WI38 (cell line): ENCODE data around the gene LAPTM5.

Source experiments
- H3K4me3 ChIP-seq: 2 replicates; pipeline ENCODE4 v1.5.1; 2011; ENCODE audit warnings: low read depth, mild to moderate bottlenecking, control low read depth, low read length
- TF ChIP-seq, protein P1 (sequence below): IDR thresholded peaks from 2 replicates; pipeline ENCODE4 v1.5.1; 2012; ENCODE audit warnings: low read depth, mild to moderate bottlenecking, control low read depth, low read length

LAPTM5 gene

DNA sequence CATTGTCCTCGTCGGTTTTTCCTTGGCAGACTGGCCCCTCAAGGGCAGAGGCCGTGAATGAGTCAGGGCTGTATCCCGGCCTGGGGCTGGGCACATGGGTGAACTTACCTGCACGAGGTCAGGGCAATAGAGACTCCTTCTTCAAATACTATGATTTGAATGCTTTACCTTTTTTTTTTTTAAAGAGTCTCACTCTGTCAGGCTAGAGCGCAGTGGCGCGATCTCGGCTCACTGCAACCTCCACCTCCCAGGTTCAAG is 5.0 kb downstream of the LAPTM5 start:
- TF ChIP-seq, protein P1, sequence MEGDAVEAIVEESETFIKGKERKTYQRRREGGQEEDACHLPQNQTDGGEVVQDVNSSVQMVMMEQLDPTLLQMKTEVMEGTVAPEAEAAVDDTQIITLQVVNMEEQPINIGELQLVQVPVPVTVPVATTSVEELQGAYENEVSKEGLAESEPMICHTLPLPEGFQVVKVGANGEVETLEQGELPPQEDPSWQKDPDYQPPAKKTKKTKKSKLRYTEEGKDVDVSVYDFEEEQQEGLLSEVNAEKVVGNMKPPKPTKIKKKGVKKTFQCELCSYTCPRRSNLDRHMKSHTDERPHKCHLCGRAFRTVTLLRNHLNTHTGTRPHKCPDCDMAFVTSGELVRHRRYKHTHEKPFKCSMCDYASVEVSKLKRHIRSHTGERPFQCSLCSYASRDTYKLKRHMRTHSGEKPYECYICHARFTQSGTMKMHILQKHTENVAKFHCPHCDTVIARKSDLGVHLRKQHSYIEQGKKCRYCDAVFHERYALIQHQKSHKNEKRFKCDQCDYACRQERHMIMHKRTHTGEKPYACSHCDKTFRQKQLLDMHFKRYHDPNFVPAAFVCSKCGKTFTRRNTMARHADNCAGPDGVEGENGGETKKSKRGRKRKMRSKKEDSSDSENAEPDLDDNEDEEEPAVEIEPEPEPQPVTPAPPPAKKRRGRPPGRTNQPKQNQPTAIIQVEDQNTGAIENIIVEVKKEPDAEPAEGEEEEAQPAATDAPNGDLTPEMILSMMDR = no peak
- H3K4me3 ChIP-seq = no peak overlapping the region

DNA sequence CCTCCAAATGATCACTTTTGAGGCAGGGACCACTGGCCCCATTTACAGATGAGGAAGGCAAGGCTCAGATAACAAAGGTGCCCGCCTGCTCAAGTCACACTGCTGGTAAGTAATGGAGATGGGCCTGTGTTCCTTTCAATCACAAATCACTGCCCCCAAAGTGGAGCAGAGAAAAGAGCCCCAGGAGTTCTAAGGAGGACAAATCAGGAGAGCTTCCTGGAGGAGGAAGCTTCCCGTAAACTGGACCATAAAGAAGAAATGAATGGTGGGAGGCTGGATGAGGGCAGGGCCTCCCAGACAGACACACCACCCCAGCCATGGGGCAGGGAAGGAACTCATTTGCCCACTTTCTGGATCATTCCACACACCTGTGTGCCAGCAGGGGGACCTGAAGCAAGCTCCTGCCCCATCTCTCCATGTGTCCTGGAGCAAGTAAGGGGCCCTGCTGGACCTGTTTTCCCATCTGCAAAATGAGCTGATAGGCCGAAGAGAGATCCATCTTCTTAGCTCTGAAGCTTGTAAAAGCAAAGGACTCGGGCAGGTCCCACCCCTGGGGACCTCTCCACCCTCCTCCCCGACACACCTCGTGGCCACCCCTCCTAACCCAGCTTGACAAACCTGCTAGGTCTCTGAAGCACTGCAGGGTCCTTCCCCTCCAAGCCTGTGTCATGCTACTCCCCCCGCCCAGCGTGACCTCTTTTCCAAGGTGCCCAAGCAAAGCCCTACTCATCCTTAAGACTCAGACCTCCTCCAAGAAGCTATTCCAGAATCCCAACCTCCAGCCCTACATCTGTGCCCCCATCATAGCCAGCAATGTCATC is 5.5 kb downstream of the LAPTM5 start:
- H3K4me3 ChIP-seq = no peak overlapping the region
- TF ChIP-seq, protein P1 = no peak

DNA sequence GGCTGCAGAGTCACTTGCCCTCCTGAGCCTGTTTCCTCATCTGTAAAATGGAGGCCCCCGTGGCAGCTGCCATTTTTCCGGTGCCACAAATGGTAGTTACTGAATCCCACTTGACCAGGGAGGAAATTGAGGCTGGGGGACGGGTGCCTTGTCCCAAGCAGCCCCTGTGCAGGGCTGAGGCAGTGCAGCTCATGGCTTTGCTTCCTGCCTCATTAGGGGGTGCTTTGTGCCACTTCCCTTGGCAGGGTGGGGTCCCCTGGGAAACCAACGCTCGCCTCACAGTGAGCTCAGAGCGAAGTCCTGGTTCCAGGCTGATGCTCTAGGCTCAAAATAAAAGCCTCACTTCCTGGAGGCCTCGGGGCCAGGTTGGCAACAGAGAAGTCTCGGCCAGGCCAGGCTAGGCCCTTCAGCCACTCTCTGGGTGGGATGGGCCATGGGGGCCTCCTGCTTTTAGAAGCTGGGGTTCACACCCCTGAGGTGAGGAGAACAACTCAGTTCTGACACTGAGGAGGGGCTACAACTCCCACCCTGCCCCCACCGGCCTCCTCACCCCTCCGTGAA is 6.8 kb downstream of the LAPTM5 start:
- H3K4me3 ChIP-seq = no peak overlapping the region
- TF ChIP-seq, protein P1 = no peak

DNA sequence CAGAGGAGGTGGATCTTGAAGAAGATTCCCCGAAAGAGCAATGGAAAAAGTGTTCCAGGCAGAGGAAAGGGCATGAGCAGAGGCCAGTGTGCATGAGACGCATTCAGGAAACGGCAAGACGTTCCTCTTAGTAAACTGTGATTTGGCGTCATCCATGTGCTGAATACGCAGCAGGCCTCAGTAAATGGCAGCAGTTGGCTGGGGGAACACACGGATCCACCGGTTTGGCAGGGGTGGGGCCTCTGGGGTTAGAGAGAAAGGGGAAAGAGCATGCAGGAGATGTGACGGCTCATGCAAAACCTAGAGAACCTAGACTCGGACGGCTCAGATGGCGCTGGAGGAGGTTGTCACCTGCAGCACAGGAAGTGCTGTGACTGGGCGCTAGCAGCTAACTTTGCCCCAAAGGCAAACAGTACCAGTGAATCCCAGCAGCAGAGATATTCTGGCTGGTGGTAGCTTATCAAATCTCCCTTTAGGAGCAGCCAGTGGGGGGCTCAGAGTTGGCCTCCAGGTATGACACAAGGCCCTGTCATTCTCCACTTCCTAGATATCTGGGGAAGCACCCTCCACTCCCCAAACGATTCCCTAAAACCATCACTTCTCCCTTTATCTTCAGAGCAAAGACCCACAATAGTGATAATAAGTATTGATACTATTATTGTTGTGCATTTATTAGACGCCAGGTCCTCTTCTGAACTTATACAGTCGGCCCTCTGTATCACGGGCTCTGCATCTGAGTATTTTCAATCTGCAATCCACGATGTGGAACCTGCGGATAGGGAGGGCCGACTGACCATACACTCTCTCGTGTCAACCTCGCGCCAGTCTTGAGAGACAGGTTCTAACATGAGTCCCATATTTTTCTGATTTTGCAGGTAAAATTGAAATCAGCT is 7.6 kb downstream of the LAPTM5 start:
- TF ChIP-seq, protein P1 = no peak
- H3K4me3 ChIP-seq = no peak overlapping the region

DNA sequence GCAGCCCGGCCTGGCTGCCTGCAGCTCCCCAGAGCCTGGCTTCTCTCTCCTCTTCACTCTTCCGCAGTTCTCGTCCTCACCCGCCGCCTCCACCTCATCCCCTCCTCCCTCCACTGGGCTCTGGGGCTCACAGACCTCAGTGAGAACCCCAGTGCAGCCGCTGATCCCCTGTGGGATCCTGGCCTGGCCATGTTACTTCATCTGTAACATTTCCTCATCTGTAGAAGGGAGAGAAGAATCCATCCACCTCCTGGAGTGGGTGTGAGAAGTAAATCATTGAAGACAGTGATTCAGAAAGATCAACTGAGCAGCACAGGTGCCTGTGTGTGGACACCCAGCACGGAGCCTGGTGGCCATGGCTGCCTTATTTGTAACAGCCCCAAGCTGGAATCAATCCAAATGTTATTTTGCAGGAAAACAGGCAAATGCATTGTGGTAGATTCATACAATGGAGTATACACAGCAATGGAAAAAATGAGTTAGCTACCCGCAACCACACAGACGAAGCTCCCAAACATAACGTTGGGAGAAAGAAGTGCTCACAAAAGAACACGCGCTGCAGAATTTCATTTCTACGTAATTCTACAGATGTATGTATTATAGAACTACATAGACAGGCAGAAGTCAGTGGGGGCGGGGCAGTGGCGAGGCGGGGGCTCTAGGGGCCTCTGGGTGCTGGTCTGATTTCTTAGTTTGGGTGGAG is 8.7 kb downstream of the LAPTM5 start:
- no peak overlapping the region for H3K4me3 ChIP-seq
- TF ChIP-seq, protein P1 = no peak

DNA sequence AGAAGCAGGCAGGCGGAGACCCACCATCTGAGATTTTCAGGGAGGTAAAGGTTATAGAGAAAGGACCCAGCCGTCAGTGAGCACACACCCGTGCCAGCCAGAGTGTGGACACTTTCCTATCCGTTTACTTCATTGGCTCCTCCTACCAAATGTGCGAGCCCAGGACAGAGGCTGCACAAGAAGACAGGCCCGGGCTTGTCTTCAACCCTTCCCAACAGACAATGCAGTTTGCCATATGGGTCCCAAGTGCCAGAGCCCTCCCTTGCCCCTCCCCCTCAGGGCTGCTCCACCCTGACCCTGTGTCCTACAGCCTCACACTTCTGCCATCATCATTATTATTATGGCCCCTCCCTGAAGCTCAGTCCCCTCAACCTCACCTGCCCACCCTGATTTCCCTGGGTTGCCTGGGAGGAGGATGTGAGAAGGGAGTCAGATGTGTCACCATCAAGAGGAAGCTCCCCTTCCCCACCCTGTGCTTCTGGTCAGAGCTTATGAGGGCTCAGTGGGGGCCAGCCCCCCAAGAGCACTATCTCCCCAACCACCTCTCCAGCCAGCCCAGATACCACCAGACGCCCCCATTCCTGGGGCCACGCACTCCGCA is 9.4 kb downstream of the LAPTM5 start:
- H3K4me3 ChIP-seq = no peak overlapping the region
- TF ChIP-seq, protein P1 = no peak
